Measurements from ENCODE around the gene CLDN22.

CLDN22 gene

DNA sequence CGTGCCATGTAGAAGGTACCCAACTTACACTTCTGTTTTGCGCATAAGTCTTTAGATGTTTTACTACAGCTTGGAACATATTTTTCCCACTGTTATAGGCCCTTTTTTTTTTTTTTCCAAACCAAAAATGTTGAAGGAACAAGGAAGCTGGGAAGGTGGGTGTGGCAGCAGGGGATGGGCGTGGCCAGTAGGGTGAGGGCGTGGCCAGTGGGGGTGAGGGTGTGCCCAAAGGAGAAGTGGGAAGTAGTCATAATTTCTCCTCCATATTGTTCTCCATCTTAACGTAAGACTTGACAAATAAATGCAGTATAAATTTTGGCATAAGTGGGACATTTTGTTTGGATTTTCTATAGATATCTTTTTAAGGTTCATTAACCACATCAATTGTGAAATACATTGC is 30.4 kb downstream of the CLDN22 start:
- TF ChIP-seq, protein P1, sequence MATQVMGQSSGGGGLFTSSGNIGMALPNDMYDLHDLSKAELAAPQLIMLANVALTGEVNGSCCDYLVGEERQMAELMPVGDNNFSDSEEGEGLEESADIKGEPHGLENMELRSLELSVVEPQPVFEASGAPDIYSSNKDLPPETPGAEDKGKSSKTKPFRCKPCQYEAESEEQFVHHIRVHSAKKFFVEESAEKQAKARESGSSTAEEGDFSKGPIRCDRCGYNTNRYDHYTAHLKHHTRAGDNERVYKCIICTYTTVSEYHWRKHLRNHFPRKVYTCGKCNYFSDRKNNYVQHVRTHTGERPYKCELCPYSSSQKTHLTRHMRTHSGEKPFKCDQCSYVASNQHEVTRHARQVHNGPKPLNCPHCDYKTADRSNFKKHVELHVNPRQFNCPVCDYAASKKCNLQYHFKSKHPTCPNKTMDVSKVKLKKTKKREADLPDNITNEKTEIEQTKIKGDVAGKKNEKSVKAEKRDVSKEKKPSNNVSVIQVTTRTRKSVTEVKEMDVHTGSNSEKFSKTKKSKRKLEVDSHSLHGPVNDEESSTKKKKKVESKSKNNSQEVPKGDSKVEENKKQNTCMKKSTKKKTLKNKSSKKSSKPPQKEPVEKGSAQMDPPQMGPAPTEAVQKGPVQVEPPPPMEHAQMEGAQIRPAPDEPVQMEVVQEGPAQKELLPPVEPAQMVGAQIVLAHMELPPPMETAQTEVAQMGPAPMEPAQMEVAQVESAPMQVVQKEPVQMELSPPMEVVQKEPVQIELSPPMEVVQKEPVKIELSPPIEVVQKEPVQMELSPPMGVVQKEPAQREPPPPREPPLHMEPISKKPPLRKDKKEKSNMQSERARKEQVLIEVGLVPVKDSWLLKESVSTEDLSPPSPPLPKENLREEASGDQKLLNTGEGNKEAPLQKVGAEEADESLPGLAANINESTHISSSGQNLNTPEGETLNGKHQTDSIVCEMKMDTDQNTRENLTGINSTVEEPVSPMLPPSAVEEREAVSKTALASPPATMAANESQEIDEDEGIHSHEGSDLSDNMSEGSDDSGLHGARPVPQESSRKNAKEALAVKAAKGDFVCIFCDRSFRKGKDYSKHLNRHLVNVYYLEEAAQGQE (IDR thresholded peaks at IDR 0.05; ENCODE audit: insufficient replicate concordance, low read depth) = no peak
- TF ChIP-seq POLR2AphosphoS5 (IDR thresholded peaks at IDR 0.05; ENCODE audit: low read depth) = no peak
- TF ChIP-seq, protein P2, sequence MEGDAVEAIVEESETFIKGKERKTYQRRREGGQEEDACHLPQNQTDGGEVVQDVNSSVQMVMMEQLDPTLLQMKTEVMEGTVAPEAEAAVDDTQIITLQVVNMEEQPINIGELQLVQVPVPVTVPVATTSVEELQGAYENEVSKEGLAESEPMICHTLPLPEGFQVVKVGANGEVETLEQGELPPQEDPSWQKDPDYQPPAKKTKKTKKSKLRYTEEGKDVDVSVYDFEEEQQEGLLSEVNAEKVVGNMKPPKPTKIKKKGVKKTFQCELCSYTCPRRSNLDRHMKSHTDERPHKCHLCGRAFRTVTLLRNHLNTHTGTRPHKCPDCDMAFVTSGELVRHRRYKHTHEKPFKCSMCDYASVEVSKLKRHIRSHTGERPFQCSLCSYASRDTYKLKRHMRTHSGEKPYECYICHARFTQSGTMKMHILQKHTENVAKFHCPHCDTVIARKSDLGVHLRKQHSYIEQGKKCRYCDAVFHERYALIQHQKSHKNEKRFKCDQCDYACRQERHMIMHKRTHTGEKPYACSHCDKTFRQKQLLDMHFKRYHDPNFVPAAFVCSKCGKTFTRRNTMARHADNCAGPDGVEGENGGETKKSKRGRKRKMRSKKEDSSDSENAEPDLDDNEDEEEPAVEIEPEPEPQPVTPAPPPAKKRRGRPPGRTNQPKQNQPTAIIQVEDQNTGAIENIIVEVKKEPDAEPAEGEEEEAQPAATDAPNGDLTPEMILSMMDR (IDR thresholded peaks at IDR 0.05; ENCODE audit: insufficient read depth, low read length) = no peak
- TF ChIP-seq GABPA (IDR thresholded peaks at IDR 0.05; ENCODE audit: low read depth) = no peak
- TF ChIP-seq SPI1 (IDR thresholded peaks at IDR 0.05; ENCODE audit: borderline replicate concordance, low read depth) = no peak
- DNase-seq (ENCODE audit: low read depth in 1 of 2, low spot score in 1 of 2) = no peak
- H3K4me3 ChIP-seq (replicated peaks; ENCODE audit: insufficient read depth, low read length) = no peak overlapping the region
- no peaks in the 10 kb centered on the region for H3K27me3 ChIP-seq (ENCODE audit: insufficient read depth, poor library complexity, severe bottlenecking)
- H3K27ac ChIP-seq (replicated peaks) = no peak overlapping the region

DNA sequence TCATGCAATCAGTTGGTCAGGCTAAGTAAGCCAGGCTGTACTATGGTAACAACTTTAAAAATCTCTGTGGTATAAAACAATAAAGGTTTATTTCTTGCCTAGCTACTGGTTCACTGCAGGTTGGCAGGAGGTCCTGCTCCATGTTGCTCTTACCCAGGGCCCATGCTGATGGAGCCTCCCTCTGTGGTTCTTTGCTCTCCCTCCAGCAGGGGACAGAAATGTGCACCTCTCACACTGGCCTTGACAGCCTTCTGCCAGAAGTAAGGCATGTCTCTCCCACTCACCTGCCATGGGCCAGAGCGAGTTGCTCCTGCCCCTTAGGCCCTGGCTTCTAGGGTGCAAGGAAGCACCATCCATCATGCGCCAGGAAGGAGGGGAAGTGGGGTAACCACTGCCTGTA is 31.1 kb downstream of the CLDN22 start:
- TF ChIP-seq, protein P2 (IDR thresholded peaks at IDR 0.05; ENCODE audit: insufficient read depth, low read length) = no peak
- no peak for TF ChIP-seq SPI1 (IDR thresholded peaks at IDR 0.05; ENCODE audit: borderline replicate concordance, low read depth)
- TF ChIP-seq, protein P1 (IDR thresholded peaks at IDR 0.05; ENCODE audit: insufficient replicate concordance, low read depth) = no peak
- TF ChIP-seq GABPA (IDR thresholded peaks at IDR 0.05; ENCODE audit: low read depth) = no peak
- TF ChIP-seq POLR2AphosphoS5 (IDR thresholded peaks at IDR 0.05; ENCODE audit: low read depth) = no peak
- H3K4me3 ChIP-seq (replicated peaks; ENCODE audit: insufficient read depth, low read length) = no peak overlapping the region
- no peak overlapping the region for H3K27ac ChIP-seq (replicated peaks)
- DNase-seq (ENCODE audit: low read depth in 1 of 2, low spot score in 1 of 2) = no peak
- H3K27me3 ChIP-seq (ENCODE audit: insufficient read depth, poor library complexity, severe bottlenecking) = no peaks in the 10 kb centered on the region

DNA sequence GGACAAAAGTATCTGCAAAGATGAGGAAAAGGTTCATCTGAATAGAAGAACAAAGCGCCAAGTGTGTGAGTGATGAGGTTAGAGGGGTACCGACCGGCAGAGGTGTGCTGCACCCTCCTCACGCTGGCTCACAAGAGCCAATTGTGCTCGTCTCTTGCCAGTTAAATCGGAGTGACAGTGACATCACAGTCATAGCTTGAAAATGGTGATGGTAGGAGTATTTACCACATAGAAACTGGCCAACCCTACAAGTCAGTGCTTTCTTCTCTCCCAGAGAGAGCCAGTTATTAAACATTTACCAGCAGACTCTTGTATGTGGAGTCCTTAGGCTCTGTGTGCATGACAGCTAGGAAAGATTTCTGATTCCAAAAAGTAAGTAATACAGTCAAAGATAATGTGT is 32.4 kb downstream of the CLDN22 start:
- Histone ChIP-seq H3K27ac (replicated peaks) (no peak overlapping the region), H3K27me3 (ENCODE audit: insufficient read depth, poor library complexity, severe bottlenecking) (no peaks in the 10 kb centered on the region), H3K4me3 (replicated peaks; ENCODE audit: insufficient read depth, low read length) (no peak overlapping the region)
- no peak for DNase-seq (ENCODE audit: low read depth in 1 of 2, low spot score in 1 of 2)
- TF ChIP-seq SPI1 (IDR thresholded peaks at IDR 0.05; ENCODE audit: borderline replicate concordance, low read depth) (no peak), GABPA (IDR thresholded peaks at IDR 0.05; ENCODE audit: low read depth) (no peak), POLR2AphosphoS5 (IDR thresholded peaks at IDR 0.05; ENCODE audit: low read depth) (no peak)
- TF ChIP-seq, protein P1 (IDR thresholded peaks at IDR 0.05; ENCODE audit: insufficient replicate concordance, low read depth) = no peak
- TF ChIP-seq, protein P2 (IDR thresholded peaks at IDR 0.05; ENCODE audit: insufficient read depth, low read length) = no peak

All from HL-60 (cell line).